ENCODE measurements around the gene GPR15LG. TPM values are rescaled to one million over a fixed set of nuclear protein-coding genes. Genes with fewer than 3 reads are reported as not detected.

GPR15LG gene
- total and polyA plus RNA-seq, 2 donors (not counting 3 experiments of a cell fraction or from before 2014, with no cell fraction given): not detected

- FAIRE-seq: no peak
These were observed 1.8 kb downstream of the GPR15LG start for GRCh38 chr10:84175436-84175835.

More at GRCh38 chr10:84175436-84175835, 1.8 kb downstream of the GPR15LG start:
- H3K9me3 ChIP-seq (replicated peaks; ENCODE audit: control insufficient read depth, insufficient read depth, low read length): no peaks in the 10 kb centered on the region
- dilution Hi-C loops (cut with MboI; ENCODE audit: extremely low pct_ligation_motif_present, low sequenced_read_pairs) (no loop called here), intact Hi-C loops (cut with micrococcal nuclease) (no loop called here)
- CTCF ChIA-PET: no interaction called here
- no TSS peak for BruUV-seq (replicated peaks)
- H3K27me3 ChIP-seq (ENCODE audit: control insufficient read depth in 2 of 2, insufficient read depth in 2 of 2, low read length in 2 of 2): no peaks in the 10 kb centered on the region
- H3K9me1 ChIP-seq (replicated peaks; ENCODE audit: control insufficient read depth, extremely low read depth, insufficient read depth, low read length): no peaks in the 10 kb centered on the region
- H2AFZ ChIP-seq (ENCODE audit: low read depth, low read length): no peak overlapping the region
- no peaks in the 10 kb centered on the region for H3K79me2 ChIP-seq (ENCODE audit: control insufficient read depth, insufficient read depth, low read length)
- DNase-seq (ENCODE audit: low read depth, low spot score): no peak
- no peaks in the 10 kb centered on the region for H3K36me3 ChIP-seq (ENCODE audit: control insufficient read depth in 2 of 2, extremely low read depth in 1 of 2, insufficient read depth in 2 of 2, low read length in 2 of 2)
- no peak overlapping the region for H3K9ac ChIP-seq (replicated peaks; ENCODE audit: extremely low read depth, insufficient read depth, low read length)
- H4K20me1 ChIP-seq (replicated peaks; ENCODE audit: control insufficient read depth, extremely low read depth, insufficient read depth, low read length): no peaks in the 10 kb centered on the region
- POLR2A ChIA-PET: no interaction called here
- TF ChIP-seq FOS (IDR thresholded peaks at IDR 0.05; ENCODE audit: borderline replicate concordance, insufficient read depth, low read length) (no peak), POLR2AphosphoS5 (IDR thresholded peaks at IDR 0.05; ENCODE audit: insufficient read depth, low read depth, low read length) (no peak), GATA2 (IDR thresholded peaks at IDR 0.05; ENCODE audit: insufficient read depth, insufficient read length, low read depth, low read length) (no peak), POLR2A (IDR thresholded peaks at IDR 0.05; ENCODE audit: low read depth, low read length) (no peak), MAX (IDR thresholded peaks at IDR 0.05; ENCODE audit: insufficient read depth, insufficient read length) (no peak), JUN (IDR thresholded peaks at IDR 0.05; ENCODE audit: borderline replicate concordance, insufficient read depth, insufficient read length, low read depth) (no peak), EZH2 (IDR thresholded peaks at IDR 0.05; ENCODE audit: borderline replicate concordance, low read depth, low read length, severe bottlenecking) (no peak), CTCF (IDR thresholded peaks at IDR 0.05; ENCODE audit: extremely low read depth in 1 of 2, insufficient read depth in 1 of 2, low read depth in 1 of 2, low read length in 2 of 2) (no peak), MYC (IDR thresholded peaks at IDR 0.05; ENCODE audit: low read depth, low read length) (no peak)
- H3K4me3 ChIP-seq (replicated peaks in 1 of 3; ENCODE audit: insufficient read depth in 1 of 3, low read depth in 1 of 3, low read length in 3 of 3): no peak overlapping the region
- no peak overlapping the region for H3K4me2 ChIP-seq (ENCODE audit: insufficient read depth, low read length)
- no peaks in the 10 kb centered on the region for H3K4me1 ChIP-seq (ENCODE audit: control insufficient read depth, extremely low read depth, insufficient read depth, low read length)
- no peak overlapping the region for H3K27ac ChIP-seq (ENCODE audit: insufficient read depth, low read depth, low read length)

Data from endothelial cell of umbilical vein (primary cell).